WI38 (cell line): ENCODE results near the gene ACE.

Source experiments
- H3K4me3 ChIP-seq: 2 replicates; pipeline ENCODE4 v1.5.1; 2011; ENCODE audit warnings: low read depth, mild to moderate bottlenecking, control low read depth, low read length
- CTCF ChIP-seq: IDR thresholded peaks from 2 replicates; pipeline ENCODE4 v1.5.1; 2012; ENCODE audit warnings: low read depth, mild to moderate bottlenecking, control low read depth, low read length

ACE gene

GRCh38 chr17:63490329-63490728 is 13.5 kb downstream of the ACE start:
- no peak overlapping the region for H3K4me3 ChIP-seq
- TF ChIP-seq CTCF = no peak

- no peak overlapping the region for H3K4me3 ChIP-seq
- no peak for TF ChIP-seq CTCF
Observed at GRCh38 chr17:63490858-63491400, 14.1 kb downstream of the ACE start.

- TF ChIP-seq CTCF = no peak
- H3K4me3 ChIP-seq = no peak overlapping the region
Observed at GRCh38 chr17:63491413-63491812, 14.6 kb downstream of the ACE start.

GRCh38 chr17:63491977-63492618 is 15.2 kb downstream of the ACE start:
- TF ChIP-seq CTCF = no peak
- no peak overlapping the region for H3K4me3 ChIP-seq

- no peak overlapping the region for H3K4me3 ChIP-seq
- no peak for TF ChIP-seq CTCF
Observed at GRCh38 chr17:63492940-63493339, 16.1 kb downstream of the ACE start.

GRCh38 chr17:63493411-63493810 is 16.6 kb downstream of the ACE start:
- no peak for TF ChIP-seq CTCF
- H3K4me3 ChIP-seq = no peak overlapping the region

- no peak overlapping the region for H3K4me3 ChIP-seq
- no peak for TF ChIP-seq CTCF
Observed at GRCh38 chr17:63494300-63494928, 17.6 kb downstream of the ACE start.
